Left ventricle myocardium inferior (tissue), 1 donor: ENCODE results near the gene PAGE1. TPM values are rescaled to one million over a fixed set of nuclear protein-coding genes. Genes with fewer than 3 reads are reported as not detected.

Experiments used
- DNase-seq: peaks from one replicate; pipeline ENCODE4 v3.0.0-alpha.2; 2020
- H3K27ac ChIP-seq: fragments of 200-600 bp; replicated peaks from 2 replicates; pipeline ENCODE4 v1.8.0; 2021
- H3K27me3 ChIP-seq: fragments of 200-600 bp; 2 replicates; pipeline ENCODE4 v1.8.0; 2021; ENCODE audit warnings: low read depth
- H3K36me3 ChIP-seq: fragments of 200-600 bp; 2 replicates; pipeline ENCODE4 v1.8.0; 2021
- H3K4me1 ChIP-seq: fragments of 200-600 bp; 2 replicates; pipeline ENCODE4 v1.8.0; 2021
- H3K4me3 ChIP-seq: fragments of 200-600 bp; 2 replicates; pipeline ENCODE4 v1.8.0; 2021; ENCODE audit warnings: mild to moderate bottlenecking, moderate library complexity
- H3K9me3 ChIP-seq: fragments of 200-600 bp; replicated peaks from 2 replicates; pipeline ENCODE4 v1.8.0; 2021
- CTCF ChIP-seq: fragments of 200-600 bp; IDR thresholded peaks from 2 replicates; pipeline ENCODE4 v1.8.0; 2021; ENCODE audit warnings: antibody characterized with exemption, mild to moderate bottlenecking, borderline replicate concordance
- intact Hi-C: fragments of 100-400 bp; cut with micrococcal nuclease; formaldehyde crosslinking; loops from one replicate; pipeline ENCODE4 v1.11.0; 2022
- total RNA-seq: library from RNA; stranded (reverse); fragmentation: NEBNext Ultra II Directional; extraction: Animal tissue kit (Norgen Biotek cat#: 25700); gene quantifications from one replicate; pipeline ENCODE4 v1.2.1, GENCODE V29; 2021
- donor health status: DM: no; HTN: yes; CAD: no; lungs with severe emphysema.

PAGE1 gene
- total RNA-seq, 1 donor from 2014 or later = not detected

GRCh38 chrX:49659771-49660170 lies 36.0 kb downstream of the PAGE1 start:
- no peak for DNase-seq
- Histone ChIP-seq H3K27me3 (no peaks in the 10 kb centered on the region), H3K27ac (no peak overlapping the region), H3K4me1 (no peaks in the 10 kb centered on the region), H3K9me3 (no peaks in the 10 kb centered on the region), H3K36me3 (no peaks in the 10 kb centered on the region), H3K4me3 (no peak overlapping the region)
- TF ChIP-seq CTCF = no peak
- intact Hi-C loops = no loop called here

GRCh38 chrX:49656533-49656932 lies 39.3 kb downstream of the PAGE1 start:
- H3K27me3 ChIP-seq = no peaks in the 10 kb centered on the region
- H3K36me3 ChIP-seq = no peaks in the 10 kb centered on the region
- no peak for DNase-seq
- no peaks in the 10 kb centered on the region for H3K4me1 ChIP-seq
- no peak overlapping the region for H3K4me3 ChIP-seq
- intact Hi-C loops = no loop called here
- no peaks in the 10 kb centered on the region for H3K9me3 ChIP-seq
- no peak overlapping the region for H3K27ac ChIP-seq
- TF ChIP-seq CTCF = no peak

GRCh38 chrX:49644991-49645637 lies 50.7 kb downstream of the PAGE1 start:
- no peak for DNase-seq
- Histone ChIP-seq H3K4me1 (no peaks in the 10 kb centered on the region), H3K9me3 (no peaks in the 10 kb centered on the region), H3K27ac (no peak overlapping the region), H3K36me3 (no peaks in the 10 kb centered on the region), H3K27me3 (no peaks in the 10 kb centered on the region), H3K4me3 (no peak overlapping the region)
- intact Hi-C loops = no loop called here
- no peak for TF ChIP-seq CTCF

Other genes starting within 250 kb of the PAGE1 start
- not detected for gene GAGE12C, start 163.8 kb downstream of the PAGE1 start, total RNA-seq
- not detected for gene GAGE12D, start 154.3 kb downstream of the PAGE1 start, total RNA-seq
- gene GAGE12E, start 144.7 kb downstream of the PAGE1 start, total RNA-seq = not detected
- gene GAGE12F, start 135.1 kb downstream of the PAGE1 start, total RNA-seq = not detected
- gene GAGE12G, start 125.6 kb downstream of the PAGE1 start, total RNA-seq = not detected
- not detected for gene GAGE12H, start 116.0 kb downstream of the PAGE1 start, total RNA-seq
- not detected for gene GAGE2A, start 106.5 kb downstream of the PAGE1 start, total RNA-seq
- not detected for gene GAGE1, start 97.0 kb downstream of the PAGE1 start, total RNA-seq
- gene PAGE4, start 133.3 kb upstream of the PAGE1 start, total RNA-seq = not detected
- gene USP27X, start 183.5 kb upstream of the PAGE1 start, total RNA-seq = 1.8 TPM
- 1.7 TPM for gene CLCN5, start 226.6 kb upstream of the PAGE1 start, total RNA-seq